Right lung (tissue), 10 donors: ENCODE results near the gene OR11H7. TPM values are rescaled to one million over a fixed set of nuclear protein-coding genes. Genes with fewer than 3 reads are reported as not detected.
"Not testable (repeated sequence)": the region's sequence is repeated elsewhere in the genome, so short reads cannot be mapped to it uniquely, and the experiment has no call there.

Source experiments
- DNase-seq, 2 donors: peaks; one replicate each; pipeline ENCODE4 v3.0.0-alpha.2; 2013
- long read RNA-seq, 8 donors: transcript quantifications; one replicate each; lab custom pipeline, GENCODE V29; 2026
- polyA plus RNA-seq, 5 donors: library from polyadenylated mRNA; unstranded; fragments of 120-200 nt; gene quantifications; one replicate each; pipeline versions ENCODE4 v1.2.1 to v1.2.3, GENCODE V29; 2013; ENCODE audit warnings: inconsistent platforms in 1 of 5, low replicate concordance in 1 of 5; ENCODE audit not compliant: insufficient read length in 5 of 5, insufficient read depth in 1 of 5

OR11H7 gene
- under 1 TPM; 0.51 to 0.84 (median 0.59) TPM for polyA plus RNA-seq
- long read RNA-seq, donor 1, result 0 reads
- long read RNA-seq, donor 2, result 0 reads
- long read RNA-seq, donor 3, partial matches to known transcripts, result 0 of 2 reads
- long read RNA-seq, donor 3, other reads (novel, unspliced or antisense), result 0 of 2 reads
- long read RNA-seq, donor 4, partial matches to known transcripts, result 0 of 2 reads
- long read RNA-seq, donor 4, other reads (novel, unspliced or antisense), result 0 of 2 reads
- long read RNA-seq, donor 5, partial matches to known transcripts, result 0 of 1 reads
- long read RNA-seq, donor 5, other reads (novel, unspliced or antisense), result 0 of 1 reads
- long read RNA-seq, donor 6, partial matches to known transcripts, result 0 of 2 reads
- long read RNA-seq, donor 6, other reads (novel, unspliced or antisense), result 0 of 2 reads
- long read RNA-seq, donor 7, partial matches to known transcripts, result 0 of 2 reads
- long read RNA-seq, donor 7, other reads (novel, unspliced or antisense), result 0 of 2 reads
- long read RNA-seq, donor 8, partial matches to known transcripts, result 0 of 1 reads
- long read RNA-seq, donor 8, other reads (novel, unspliced or antisense), result 0 of 1 reads

GRCh38 chr14:20228681-20229080 lies at the start of gene OR11H7:
Gene OR11H7, plus strand, starts transcription at chr14:20228981.
- no peak for DNase-seq

DNA sequence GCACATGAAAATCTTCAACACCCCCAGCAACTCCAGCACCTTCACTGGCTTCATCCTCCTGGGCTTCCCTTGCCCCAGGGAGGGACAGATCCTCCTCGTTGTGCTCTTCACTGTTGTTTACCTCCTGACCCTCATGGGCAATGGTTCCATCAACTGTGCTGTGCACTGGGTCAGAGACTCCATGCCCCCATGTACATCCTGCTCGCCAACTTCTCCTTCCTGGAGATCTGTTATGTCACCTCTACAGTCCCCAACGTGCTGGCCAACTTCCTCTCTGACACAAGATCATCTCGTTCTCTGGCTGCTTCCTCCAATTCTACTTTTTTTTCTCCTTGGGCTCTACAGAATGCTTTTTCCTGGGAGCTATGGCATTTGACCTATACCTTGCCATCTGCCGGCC lies 49.6 kb upstream of the OR11H7 start:
- DNase-seq, result no peak

DNA sequence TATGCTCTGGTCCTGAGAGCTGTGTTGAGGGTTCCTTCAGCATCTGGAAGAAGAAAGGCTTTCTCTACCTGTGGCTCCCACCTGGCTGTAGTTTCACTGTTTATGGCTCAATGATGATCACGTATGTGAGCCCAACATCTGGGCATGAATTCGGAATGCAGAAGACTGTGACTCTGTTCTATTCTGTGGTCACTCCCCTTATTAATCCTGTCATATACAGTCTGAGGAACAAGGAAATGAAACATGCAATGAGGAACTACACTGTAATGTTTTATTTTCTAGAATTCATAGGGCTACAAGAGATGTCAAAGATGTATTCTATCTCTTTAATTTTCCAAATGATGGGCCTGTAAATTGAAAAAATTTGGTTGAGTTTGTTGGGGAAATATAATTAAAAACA lies 48.9 kb upstream of the OR11H7 start:
- no peak for DNase-seq

- DNase-seq, result no peak
These were observed 48.3 kb upstream of the OR11H7 start for GRCh38 chr14:20180486-20180885.

- no peak for DNase-seq
These were observed 44.6 kb upstream of the OR11H7 start for GRCh38 chr14:20184181-20184580.

DNA sequence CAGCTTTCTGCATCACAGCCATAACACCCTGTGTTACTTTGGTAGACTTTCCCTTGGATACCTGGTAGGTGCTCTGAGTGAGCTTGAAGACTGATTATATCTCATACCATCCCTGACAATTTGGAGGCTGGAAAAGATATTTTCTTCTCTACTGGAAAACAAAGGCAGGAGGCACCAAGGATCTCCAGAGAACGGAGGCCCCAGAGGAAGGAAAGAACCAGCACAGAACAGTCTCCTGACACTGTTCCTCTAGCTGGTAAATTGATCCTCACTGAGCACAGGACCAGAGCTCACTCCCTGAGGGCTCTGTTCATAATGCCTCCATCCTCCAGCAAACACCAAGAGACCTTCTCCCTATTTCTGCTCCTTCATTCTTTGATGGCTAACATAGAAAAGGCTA lies 38.2 kb upstream of the OR11H7 start, which contains the start of gene OR11G2:
Gene OR11G2 (plus strand): TSS at position 301 of the 400 bp plus-strand sequence. CDS start 6,542 bp downstream, outside the sequence.
- DNase-seq, result no peak

GRCh38 chr14:20191396-20191795 lies 37.4 kb upstream of the OR11H7 start:
- no peak for DNase-seq

DNA sequence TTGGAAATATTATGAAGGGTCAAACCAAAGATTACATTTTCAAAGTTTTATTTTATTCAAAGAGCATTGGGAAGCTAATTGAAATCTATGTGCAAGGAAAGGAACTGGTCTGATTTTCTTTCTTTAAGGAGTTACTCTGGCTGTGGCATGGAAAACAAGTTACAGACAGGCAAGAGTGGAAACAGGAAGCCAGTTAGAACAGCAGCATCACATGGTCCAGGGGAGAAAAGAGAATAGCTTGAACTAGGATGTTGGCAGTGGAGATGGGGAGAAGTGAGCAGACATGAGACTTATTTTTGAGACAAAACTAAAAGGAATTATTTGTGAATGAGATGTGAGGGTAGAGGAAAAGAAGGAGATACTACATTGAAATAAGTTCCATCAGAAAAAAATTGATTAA lies 34.7 kb upstream of the OR11H7 start:
- DNase-seq, result no peak

DNA sequence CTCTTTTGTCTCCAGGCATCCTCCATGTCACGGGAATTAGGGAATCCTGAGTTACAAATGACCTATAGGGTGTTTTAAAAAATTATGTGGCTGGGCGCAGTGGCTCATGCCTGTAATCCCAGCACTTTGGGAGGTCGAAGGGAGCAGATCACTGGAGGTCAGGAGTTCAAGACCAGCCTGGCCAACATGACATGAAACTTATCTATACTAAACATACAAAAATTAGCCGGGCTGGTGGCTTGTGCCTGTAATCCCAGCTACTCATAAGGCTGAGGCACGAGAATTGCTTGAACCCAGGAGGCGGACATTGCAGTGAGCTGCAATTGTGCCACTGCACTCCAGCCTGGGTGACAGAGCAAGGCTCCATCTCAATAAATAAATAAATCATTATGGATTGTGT lies 33.6 kb upstream of the OR11H7 start:
- not testable (repeated sequence) for DNase-seq

GRCh38 chr14:20195911-20196310 lies 32.9 kb upstream of the OR11H7 start:
- no peak for DNase-seq

- DNase-seq, result no peak
These were observed 31.3 kb upstream of the OR11H7 start for GRCh38 chr14:20197459-20197858.

DNA sequence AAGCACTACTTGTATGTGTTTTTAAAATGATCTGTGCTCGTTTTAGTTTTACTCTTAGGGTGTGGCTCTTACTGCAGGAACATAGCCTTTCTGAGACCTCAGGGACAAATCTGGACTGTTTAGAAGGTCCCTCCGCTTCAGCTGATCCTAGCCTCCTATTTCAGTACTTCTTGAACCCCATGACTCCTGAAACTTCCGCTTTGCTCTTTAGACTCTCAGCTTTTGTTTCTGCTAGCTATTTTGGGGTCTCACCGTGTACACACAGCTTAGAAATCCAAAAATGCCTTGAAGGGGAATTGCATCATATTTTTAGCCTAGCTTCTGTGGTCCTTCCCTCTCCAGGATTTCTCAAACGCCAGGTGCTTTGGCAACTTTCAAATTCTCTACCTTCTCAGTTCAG lies 29.8 kb upstream of the OR11H7 start:
- DNase-seq, result no peak

DNA sequence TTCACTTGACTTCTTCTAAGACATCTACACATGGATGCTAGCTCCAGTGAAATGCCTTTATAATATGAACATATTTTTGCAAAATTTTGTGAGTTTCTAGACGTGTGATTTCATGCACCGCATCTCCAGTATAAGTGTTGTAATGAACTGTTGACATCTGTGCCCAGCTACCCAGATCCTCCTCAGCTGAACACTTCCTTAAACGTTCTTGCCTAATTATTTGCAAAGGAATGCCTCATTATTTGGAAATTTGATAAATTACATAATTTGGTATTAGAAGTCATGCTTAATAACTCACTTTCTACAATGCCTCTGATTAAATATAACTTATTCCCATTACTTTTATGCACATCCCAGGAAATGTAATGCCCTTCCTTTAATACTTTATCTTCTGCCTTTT lies 24.1 kb upstream of the OR11H7 start:
- DNase-seq, result no peak

DNA sequence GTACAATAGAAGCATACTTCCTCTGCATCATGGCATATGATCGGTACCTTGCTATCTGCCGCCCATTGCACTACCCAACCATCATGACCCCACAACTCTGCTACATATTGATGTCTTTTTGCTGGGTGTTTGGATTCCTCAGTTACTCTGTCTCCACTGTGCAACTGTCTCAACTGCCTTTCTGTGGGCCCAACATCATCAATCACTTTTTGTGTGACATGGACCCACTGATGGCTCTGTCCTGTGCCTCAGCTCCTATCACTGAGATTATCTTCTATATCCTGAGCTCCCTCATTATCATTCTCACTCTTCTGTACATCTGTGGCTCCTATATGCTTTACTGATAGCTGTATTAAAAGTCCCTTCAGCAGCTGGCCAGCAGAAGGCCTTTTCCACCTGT lies 19.2 kb upstream of the OR11H7 start:
- no peak for DNase-seq

DNA sequence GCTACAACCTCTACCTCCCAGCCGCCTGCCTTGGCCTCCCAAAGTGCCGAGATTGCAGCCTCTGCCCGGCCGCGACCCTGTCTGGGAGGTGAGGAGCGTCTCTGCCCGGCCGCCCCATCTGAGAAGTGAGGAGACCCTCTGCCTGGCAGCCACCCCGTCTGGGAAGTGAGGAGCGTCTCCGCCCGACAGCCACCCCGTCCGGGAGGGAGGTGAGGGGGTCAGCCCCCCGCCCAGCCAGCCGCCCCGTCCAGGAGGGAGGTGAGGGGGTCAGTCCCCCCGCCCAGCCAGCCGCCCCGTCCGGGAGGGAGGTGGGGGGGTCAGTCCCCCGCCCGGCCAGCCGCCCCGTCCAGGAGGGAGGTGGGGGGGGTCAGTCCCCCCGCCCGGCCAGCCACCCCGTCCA lies 16.4 kb upstream of the OR11H7 start:
- DNase-seq, result not testable (repeated sequence)

DNA sequence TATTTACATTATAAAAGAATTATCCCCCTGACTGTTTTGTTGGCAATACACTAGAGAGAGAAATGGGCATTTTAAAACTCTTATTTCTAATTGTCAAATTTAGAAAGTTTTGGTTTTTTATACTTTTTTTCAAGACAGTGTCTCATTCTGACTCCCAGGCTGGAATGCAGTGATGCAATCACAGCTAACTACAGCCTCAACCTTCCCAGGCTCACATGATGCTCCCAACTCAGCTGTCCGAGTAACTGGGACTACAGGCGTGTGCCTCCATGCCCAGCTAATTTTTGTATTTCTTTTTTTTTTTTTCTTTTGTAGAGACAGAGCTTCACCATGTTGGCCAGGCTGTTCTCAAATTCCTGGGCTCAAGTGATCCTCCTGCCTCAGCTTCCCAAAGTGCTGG lies 13.6 kb upstream of the OR11H7 start:
- DNase-seq, result no peak

DNA sequence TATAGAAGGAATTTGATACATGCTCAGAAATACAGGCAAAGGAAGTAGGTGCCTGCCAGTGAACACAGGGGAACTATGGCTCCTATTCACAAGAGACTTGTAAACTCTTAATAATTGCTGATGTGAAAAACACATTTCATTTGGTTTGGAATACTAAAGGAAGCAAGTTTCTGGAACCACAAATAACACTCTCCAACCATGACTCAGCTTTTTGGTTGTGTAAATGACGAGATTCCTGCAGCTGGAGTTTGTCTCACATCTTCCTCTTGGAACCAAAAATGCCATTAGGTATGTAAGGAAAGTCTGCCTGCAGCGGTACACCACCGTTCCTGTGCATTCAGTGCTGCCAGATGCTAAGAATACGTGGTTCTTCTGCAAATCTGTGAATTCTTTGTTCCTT lies 9.7 kb upstream of the OR11H7 start:
- DNase-seq, result no peak

DNA sequence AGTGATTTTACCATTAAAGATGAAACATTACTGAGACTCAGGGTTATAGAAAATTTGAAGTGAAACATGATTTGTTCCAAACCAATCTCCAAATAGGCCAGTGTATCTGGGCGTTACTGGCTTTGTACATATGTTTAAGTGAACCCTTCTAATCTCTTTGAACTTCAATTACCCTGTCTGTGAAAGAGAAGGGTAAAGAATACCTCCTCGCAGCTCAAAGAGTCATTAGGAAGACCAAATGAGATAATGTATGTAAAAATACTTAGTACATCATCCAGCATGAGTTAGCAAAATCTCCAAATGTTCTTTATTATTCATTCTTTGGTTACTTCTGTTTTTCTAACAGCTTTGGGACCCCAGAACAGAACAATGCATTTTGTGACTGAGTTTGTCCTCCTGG lies 5.4 kb upstream of the OR11H7 start, which contains the start of gene OR11H6:
Gene OR11H6 (plus strand): TSS at position 301 of the 400 bp plus-strand sequence. CDS start 0 bp downstream, at position 301.
- DNase-seq, result no peak

GRCh38 chr14:20235415-20235814 lies 6.6 kb downstream of the OR11H7 start:
- not testable (repeated sequence) for DNase-seq

DNA sequence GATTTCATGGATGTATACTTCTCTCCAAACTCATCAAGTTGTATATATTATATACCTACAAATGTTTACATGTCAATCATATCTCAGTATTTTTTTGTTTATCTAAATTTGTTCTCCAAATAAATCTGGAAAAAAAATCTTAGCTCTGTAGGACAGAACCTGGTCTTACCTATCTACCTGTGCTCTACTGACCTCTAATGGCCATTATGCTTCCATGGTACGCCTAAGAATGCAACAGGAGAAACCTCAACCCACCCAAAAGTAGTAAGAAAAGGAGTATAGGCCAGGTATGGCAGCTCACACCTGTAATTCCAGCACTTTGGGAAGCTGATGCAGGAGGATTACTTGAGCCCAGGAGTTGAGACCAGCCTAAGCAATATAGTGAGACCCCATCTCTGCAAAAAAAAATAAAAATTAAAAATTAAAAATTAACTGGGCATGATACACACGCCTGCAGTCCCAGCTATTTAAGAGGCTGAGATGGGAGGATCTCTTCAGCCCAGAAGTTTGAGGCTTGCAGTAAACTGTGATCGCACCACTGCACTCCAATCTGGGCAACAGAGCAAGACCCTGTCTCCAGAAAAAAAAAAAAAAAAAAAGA lies 19.0 kb downstream of the OR11H7 start:
- DNase-seq, result no peak

DNA sequence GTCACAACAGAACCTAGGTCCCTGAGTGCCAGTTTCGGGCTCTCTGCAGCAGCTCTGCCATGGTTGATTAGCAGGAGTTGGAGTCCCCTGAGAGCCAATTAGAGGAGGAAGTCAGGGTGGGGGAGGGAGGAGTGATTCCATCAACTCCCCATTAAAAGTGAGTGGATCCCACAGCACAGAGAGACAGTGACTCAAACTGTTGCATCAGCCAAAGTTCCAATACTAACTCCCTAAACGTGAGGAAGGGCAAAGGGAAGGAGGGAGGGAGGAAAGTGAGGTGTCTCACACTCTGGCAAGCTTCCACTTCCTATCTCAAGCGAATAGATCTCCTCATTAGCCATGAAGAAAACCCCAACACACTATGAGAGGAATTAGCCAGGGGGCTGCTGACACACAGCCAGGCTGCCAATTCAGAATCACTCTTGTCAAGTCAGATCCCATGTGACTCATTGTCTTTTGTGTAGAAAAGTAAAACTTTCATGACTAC lies 33.9 kb downstream of the OR11H7 start:
- no peak for DNase-seq

GRCh38 chr14:20264361-20264760 lies 35.6 kb downstream of the OR11H7 start:
- DNase-seq, result not testable (repeated sequence)

DNA sequence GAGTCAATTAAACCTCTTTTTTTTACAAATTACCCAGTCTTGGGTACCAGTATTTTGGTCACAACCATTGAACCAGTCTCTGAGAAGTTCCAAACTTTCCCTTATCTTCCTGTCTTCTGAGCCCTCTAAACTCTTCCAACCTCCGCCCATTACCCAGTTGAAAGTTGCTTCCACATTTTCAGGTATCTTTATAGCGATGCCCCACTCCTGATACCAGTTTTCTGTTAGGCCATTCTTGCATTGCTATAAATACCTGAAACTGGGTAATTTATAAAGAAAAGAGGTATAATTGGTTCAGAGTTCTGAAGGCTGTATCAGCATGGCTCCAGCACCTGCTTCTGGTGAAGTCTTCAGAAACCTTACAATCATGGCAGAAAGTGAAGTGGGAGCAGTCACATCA lies 45.3 kb downstream of the OR11H7 start:
- DNase-seq, result no peak
